Measurements from ENCODE around the gene SULT1A3.
"Not testable (repeated sequence)": the region's sequence is repeated elsewhere in the genome, so short reads cannot be mapped to it uniquely, and the experiment has no call there.

Gene SULT1A3

DNA sequence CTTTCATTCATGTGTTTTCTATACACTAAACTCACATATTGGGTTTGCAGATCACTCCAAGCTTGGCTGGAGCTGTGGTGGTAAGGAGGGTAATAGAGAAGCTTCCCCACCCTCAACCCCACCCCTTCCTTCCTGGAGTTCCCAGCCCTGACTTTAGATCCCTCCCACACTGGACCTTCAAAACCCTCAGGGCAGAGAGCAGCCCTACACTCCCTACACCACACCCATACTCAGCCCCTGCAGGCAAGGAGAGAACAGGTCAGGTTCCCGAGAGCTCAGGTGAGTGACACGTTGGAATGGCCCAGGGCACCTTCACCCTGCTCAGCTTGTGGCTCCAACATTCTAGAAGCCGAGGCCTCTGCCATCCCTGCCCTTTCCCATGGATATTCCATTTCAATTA lies at the start of gene SULT1A3:
SULT1A3 (plus strand) TSS at position 207 of the 400 bp plus-strand sequence. CDS start 1,474 bp downstream, outside the sequence.
- H3K4me3 ChIP-seq (ENCODE audit: low read depth, low read length) = not testable (repeated sequence)

DNA sequence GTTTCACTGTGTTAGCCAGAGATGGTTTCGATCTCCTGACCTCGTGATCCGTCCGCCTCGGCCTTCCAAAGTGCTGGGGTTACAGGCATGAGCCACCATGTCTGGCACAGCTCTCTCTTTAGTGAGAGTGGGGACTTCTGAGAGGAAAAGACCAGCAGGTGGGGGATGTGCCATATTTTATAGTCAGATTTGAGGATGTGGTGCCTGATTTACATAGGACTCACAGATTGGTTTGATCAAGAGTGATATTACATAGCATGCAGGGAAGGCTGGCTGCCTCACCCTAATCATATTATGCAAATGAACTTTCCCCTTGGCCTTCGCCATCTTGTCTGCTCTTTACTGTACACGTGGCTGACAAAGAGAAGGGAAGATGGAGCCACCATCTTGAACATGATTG lies 48.0 kb upstream of the SULT1A3 start:
- TF ChIP-seq, protein P1, sequence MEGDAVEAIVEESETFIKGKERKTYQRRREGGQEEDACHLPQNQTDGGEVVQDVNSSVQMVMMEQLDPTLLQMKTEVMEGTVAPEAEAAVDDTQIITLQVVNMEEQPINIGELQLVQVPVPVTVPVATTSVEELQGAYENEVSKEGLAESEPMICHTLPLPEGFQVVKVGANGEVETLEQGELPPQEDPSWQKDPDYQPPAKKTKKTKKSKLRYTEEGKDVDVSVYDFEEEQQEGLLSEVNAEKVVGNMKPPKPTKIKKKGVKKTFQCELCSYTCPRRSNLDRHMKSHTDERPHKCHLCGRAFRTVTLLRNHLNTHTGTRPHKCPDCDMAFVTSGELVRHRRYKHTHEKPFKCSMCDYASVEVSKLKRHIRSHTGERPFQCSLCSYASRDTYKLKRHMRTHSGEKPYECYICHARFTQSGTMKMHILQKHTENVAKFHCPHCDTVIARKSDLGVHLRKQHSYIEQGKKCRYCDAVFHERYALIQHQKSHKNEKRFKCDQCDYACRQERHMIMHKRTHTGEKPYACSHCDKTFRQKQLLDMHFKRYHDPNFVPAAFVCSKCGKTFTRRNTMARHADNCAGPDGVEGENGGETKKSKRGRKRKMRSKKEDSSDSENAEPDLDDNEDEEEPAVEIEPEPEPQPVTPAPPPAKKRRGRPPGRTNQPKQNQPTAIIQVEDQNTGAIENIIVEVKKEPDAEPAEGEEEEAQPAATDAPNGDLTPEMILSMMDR (IDR thresholded peaks at IDR 0.05; ENCODE audit: borderline replicate concordance, insufficient read depth, low read depth, low read length) = no peak
- no peak overlapping the region for H3K4me3 ChIP-seq (ENCODE audit: low read depth, low read length)

DNA sequence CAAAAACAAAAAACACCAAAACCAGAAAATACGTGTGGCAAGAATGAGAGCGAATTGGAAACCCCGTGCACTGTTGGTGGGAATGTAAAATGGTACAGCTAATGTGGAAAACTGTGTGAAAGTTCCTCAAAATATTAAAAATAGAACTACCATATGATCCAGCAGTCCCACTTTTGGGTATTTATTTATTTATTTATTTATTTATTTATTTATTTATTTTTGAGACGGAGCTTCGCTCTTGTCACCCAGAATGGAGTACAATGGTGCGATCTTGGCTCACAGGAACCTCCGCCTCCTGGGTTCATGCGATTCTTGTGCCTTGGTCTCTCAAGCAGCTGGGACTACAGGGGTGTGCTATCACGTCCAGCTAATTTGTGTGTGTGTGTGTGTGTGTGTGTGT lies 46.5 kb upstream of the SULT1A3 start:
- TF ChIP-seq, protein P1 (IDR thresholded peaks at IDR 0.05; ENCODE audit: borderline replicate concordance, insufficient read depth, low read depth, low read length) = no peak
- H3K4me3 ChIP-seq (ENCODE audit: low read depth, low read length) = no peak overlapping the region

DNA sequence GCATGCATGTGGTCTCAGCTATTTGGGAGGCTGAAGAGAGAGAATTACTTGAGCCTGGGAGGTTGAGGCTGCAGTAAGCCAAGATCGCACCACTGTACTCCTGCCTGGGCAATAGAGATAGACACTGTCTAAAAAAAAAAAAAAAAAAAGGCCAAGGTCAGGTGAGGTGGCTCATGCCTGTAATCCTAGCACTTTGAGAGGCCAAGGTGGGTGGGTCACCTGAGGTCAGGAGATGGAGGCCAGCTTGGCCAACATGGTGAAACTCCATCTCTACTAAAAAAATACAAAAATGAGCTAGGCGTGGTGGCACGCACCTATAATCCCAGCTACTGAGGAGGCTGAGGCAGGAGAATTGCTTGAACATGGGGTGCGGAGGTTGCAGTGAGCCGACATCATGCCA lies 43.9 kb upstream of the SULT1A3 start:
- H3K4me3 ChIP-seq (ENCODE audit: low read depth, low read length) = no peak overlapping the region
- TF ChIP-seq, protein P1 (IDR thresholded peaks at IDR 0.05; ENCODE audit: borderline replicate concordance, insufficient read depth, low read depth, low read length) = no peak

DNA sequence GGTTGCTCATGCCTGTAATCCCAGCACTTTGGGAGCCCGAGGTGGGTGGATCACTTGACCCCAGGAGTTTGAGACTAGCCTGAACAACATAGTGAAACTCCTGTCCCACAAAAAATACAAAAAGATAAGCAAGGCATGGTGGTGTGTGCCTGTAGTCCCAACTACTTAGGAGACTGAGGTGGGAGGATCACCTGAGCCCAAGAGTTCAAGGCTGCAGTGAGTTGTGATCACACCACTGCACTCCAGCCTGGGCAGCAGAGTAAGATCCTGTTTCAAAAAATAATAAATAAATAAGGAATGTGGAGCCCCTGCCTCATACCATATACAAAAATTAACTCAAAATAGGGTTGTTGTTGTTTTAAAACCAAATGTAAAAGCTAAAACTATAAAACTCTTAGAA lies 41.8 kb upstream of the SULT1A3 start:
- H3K4me3 ChIP-seq (ENCODE audit: low read depth, low read length) = no peak overlapping the region
- TF ChIP-seq, protein P1 (IDR thresholded peaks at IDR 0.05; ENCODE audit: borderline replicate concordance, insufficient read depth, low read depth, low read length) = no peak

DNA sequence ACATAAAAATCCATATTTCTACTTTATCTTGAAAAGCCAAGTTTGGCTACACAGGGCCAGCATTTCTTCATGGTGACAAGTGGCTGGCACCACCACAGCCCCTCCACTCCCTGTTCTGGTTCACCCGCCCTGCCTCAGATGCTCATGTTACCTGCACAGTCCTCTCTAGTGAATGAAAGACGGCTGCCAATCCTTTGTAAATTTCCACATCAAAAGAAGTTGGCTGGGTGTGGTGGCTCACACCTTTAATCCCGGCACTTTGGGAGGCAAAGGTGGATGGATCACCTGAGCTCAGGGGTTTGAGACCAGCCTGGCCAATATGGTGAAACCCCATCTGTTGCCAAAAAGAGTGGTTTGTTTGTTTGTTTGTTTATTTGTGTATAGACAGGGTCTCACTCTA lies 35.5 kb upstream of the SULT1A3 start:
- no peak overlapping the region for H3K4me3 ChIP-seq (ENCODE audit: low read depth, low read length)
- TF ChIP-seq, protein P1 (IDR thresholded peaks at IDR 0.05; ENCODE audit: borderline replicate concordance, insufficient read depth, low read depth, low read length) = no peak

DNA sequence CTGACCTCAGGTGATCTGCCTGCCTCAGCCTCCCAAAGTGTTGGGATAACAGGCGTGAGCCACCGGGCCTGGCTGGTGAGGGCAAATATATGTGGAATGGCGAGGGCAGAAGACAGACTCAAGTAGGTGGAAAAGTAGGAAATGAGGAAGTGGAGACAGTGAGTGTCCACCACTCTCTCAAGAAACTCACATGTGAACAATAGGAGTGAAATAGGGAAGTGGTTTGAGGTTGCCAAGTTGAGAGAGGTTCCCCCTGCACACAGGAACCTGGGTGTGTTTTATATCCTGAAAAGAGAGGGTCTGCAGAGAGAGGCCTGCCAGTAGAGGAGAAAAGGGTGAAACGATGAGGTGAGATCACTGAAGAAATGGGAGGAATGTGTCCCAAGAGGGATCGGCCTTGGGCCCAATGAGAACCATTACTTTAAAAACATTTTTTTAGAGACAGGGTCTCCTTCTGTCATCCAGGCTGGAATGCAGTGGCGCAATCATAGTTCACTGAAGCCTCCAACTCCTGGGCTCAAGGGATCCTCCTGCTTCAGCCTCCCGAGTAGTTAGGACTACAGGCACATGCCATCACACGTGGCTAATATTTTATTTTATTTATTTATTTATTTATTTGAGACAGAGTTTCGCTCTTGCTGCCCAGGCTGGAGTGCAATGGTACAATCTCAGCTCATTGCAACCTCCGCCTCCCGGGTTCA lies 32.7 kb upstream of the SULT1A3 start:
- no peak overlapping the region for H3K4me3 ChIP-seq (ENCODE audit: low read depth, low read length)

DNA sequence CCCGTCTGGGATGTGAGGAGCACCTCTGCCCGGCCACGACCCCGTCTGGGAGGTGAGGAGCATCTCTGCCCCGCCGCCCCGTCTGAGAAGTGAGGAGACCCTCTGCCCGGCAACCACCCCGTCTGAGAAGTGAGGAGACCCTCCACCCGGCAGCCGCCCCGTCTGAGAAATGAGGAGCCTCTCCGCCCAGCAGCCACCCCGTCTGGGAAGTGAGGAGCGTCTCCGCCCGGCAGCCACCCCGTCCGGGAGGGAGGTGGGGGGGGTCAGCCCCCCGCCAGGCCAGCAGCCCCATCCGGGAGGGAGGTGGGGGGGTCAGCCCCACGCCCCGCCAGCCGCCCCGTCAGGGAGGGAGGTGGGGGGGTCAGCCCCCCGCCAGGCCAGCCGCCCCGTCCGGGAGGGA lies 30.3 kb upstream of the SULT1A3 start:
- H3K4me3 ChIP-seq (ENCODE audit: low read depth, low read length) = not testable (repeated sequence)

More for the DNA sequence above, 32.7 kb upstream of the SULT1A3 start:
- TF ChIP-seq, protein P1 (IDR thresholded peaks at IDR 0.05; ENCODE audit: borderline replicate concordance, insufficient read depth, low read depth, low read length) = no peak

DNA sequence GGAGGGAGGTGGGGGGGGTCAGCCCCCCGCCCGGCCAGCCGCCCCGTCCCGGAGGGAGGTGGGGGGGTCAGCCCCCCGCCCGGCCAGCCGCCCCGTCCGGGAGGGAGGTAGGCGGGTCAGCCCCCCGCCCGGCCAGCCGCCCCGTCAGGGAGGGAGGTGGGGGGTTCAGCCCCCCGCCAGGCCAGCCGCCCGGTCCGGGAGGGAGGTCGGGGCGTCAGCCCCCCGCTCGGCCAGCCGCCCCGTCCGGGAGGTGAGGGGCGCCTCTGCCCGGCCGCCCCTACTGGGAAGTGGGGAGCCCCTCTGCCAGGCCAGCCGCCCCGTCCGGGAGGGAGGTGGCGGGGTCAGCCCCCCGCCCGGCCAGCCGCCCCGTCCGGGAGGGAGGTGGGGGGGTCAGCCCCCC lies 29.6 kb upstream of the SULT1A3 start:
- H3K4me3 ChIP-seq (ENCODE audit: low read depth, low read length) = not testable (repeated sequence)

DNA sequence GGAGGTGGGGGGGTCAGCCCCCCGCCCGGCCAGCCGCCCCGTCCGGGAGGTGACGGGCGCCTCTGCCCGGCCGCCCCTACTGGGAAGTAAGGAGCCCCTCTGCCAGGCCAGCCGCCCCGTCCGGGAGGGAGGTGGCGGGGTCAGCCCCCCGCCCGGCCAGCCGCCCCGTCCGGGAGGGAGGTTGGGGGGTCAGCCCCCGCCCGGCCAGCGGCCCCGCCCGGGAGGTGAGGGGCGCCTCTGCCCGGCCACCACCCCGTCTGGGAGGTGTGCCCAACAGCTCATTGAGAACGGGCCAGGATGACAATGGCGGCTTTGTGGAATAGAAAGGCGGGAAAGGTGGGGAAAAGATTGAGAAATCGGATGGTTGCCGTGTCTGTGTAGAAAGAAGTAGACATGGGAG lies 28.9 kb upstream of the SULT1A3 start:
- not testable (repeated sequence) for H3K4me3 ChIP-seq (ENCODE audit: low read depth, low read length)

All from GM12875 (cell line).